Heart right ventricle (tissue), 16 donors: Measurements from ENCODE around the gene HNRNPK. TPM values are rescaled to one million over a fixed set of nuclear protein-coding genes. Genes with fewer than 3 reads are reported as not detected.

Experiments
- ATAC-seq, 8 donors: fragments of 200-7000 bp; cut with Tn5 transposase; one replicate each; pipeline ENCODE4 v1.9.1; 2020; ENCODE audit warnings: mild to moderate bottlenecking in 8 of 8, moderate library complexity in 8 of 8, moderate number of reproducible peaks in 1 of 8
- DNase-seq, 2 donors: peaks; one replicate each; pipeline ENCODE4 v3.0.0-alpha.2; 2020
- H3K27ac ChIP-seq, 10 donors: fragments of 200-600 bp; sonication (generic) in 2 of 10; one replicate each; pipeline versions ENCODE4 v1.5.0 to v1.8.0; 2020 to 2022; ENCODE audit warnings: mild to moderate bottlenecking in 3 of 10
- H3K27me3 ChIP-seq, 7 donors: fragments of 200-600 bp; one replicate each; pipeline ENCODE4 v1.8.0; 2021 to 2022; ENCODE audit warnings: mild to moderate bottlenecking in 2 of 7
- H3K36me3 ChIP-seq, 9 donors: fragments of 200-600 bp; sonication (generic) in 1 of 9; one replicate each; pipeline versions ENCODE4 v1.5.0 to v1.8.0; 2020 to 2022; ENCODE audit warnings: mild to moderate bottlenecking in 2 of 9
- H3K4me1 ChIP-seq, 9 donors: fragments of 200-600 bp; sonication (generic) in 1 of 9; one replicate each; pipeline versions ENCODE4 v1.5.0 to v1.8.0; 2020 to 2022; ENCODE audit warnings: mild to moderate bottlenecking in 4 of 9
- H3K4me3 ChIP-seq, 10 donors: fragments of 200-600 bp; sonication (generic) in 2 of 10; one replicate each; pipeline versions ENCODE4 v1.5.0 to v1.8.0; 2020 to 2022; ENCODE audit warnings: mild to moderate bottlenecking in 7 of 10, moderate library complexity in 2 of 10
- H3K9me3 ChIP-seq, 11 donors: fragments of 200-600 bp in 10 of 11; sonication (generic) in 2 of 11; one replicate each; pipeline versions ENCODE4 v1.5.0 to v1.8.0; 2013 to 2022; ENCODE audit warnings: mild to moderate bottlenecking in 2 of 11, control low read depth in 1 of 11, moderate library complexity in 1 of 11
- CTCF ChIP-seq, 9 donors: fragments of 200-600 bp; sonication (generic) in 2 of 9; IDR thresholded peaks; one replicate each; pipeline versions ENCODE4 v1.5.0 to v1.8.0; 2021 to 2022; ENCODE audit warnings: antibody characterized with exemption in 9 of 9, mild to moderate bottlenecking in 5 of 9, moderate library complexity in 1 of 9
- WGBS, 2 donors: extraction: QIAGEN DNeasy Blood & Tissue Kit; methylation state at CpG; one replicate each; pipeline ENCODE4 v1.1.7; 2013; ENCODE audit warnings: inconsistent platforms in 1 of 2; 5-methylcytosine and 5-hydroxymethylcytosine counted together
- intact Hi-C, 10 donors: fragments of 100-400 bp; cut with DNase I; formaldehyde crosslinking; loops; one replicate each; pipeline versions ENCODE4 v1.11.1 to v1.14.2; 2022
- polyA plus RNA-seq, 2 donors: library from polyadenylated mRNA; stranded (reverse); fragments of 200-250 nt; gene quantifications; one replicate each; pipeline ENCODE4 v1.2.3, GENCODE V29; 2013
- total RNA-seq, 10 donors: library from RNA; stranded (reverse); fragmentation: NEBNext Ultra II Directional in 3 of 10; extraction: Animal tissue kit (Norgen Biotek cat#: 25700) in 3 of 10; gene quantifications; one replicate each; pipeline versions ENCODE4 v1.2.1 to v1.2.4, GENCODE V29; 2021 to 2023
- donor health status: Arrhythmogenic right ventricular cardiomyopathy.
- donor health status: ischemic (EF 13 %, LVEDD 7.1; RV severe dilation, severe dysfunction).
- donor health status: healthy with polysubstance abuse.
- donor health status: DM: no; HTN: yes; CAD: no.
- donor health status: DM: no; HTN: no; CAD: no.
- donor health status: ischemic (EF 25% LVEDD 6.9; RV normal size, moderate dysfunction).
- donor health status: ischemic (EF 25% LVEDD 5.7; RV mildly dilated, moderate dysfunction).
- donor health status: healthy.
- donor health status: DM: yes; HTN: yes; CAD: no.
- donor health status: Ischemic cardiomyopathy.
- donor health status: ischemic (EF 35%, LVEDD 5.7; RV mildly dilated, moderate dysfunction).
- donor health status: nonischemic (EF 11% LVEDD 7.7; RV severe dilation, severe dysfunction).
- donor health status: DM: yes; HTN: yes; CAD: no.
- donor health status: PGD.
- donor health status: ischemic (EF 29% LVEDD 5.4; RV normal size, mild dysfunction).
- donor health status: nonischemic (EF 23%, LVEDD 6.1; RV moderate dilation, normal function).

Gene HNRNPK
- total and polyA plus RNA-seq, 12 donors: 129 to 351 (median 326) TPM

- H3K27me3 ChIP-seq: no peaks in the 10 kb centered on the region
- 1% methylated on average over 49 to 55 of the region's 55 CpGs for WGBS, 2 donors
- H3K36me3 ChIP-seq: peaks cover 0 to 40% (median 35%) of the 10 kb centered on the region in 9 donors
- intact Hi-C loops: loop anchor here in 7 of 10 donors (1.0 to 10.0 kb wide), 6 partner anchors 22 to 196 kb away; partner anchors contain the start of gene KIF27 (in 1 of the 7)
- no peak for TF ChIP-seq CTCF (IDR thresholded peaks at IDR 0.05)
- DNase-seq (peak; percentile 85 to 90), ATAC-seq (peak; percentile 66 to 85 (median 77))
- peaks cover 0 to 61% (median 52%) of the 10 kb centered on the region in 9 donors for H3K4me1 ChIP-seq
- H3K27ac ChIP-seq: peak overlapping the region; percentile 93 to 100 (median 98)
- peak overlapping the region; percentile 69 to 93 (median 83) for H3K4me3 ChIP-seq
- H3K9me3 ChIP-seq: no peaks in the 10 kb centered on the region
Observed at GRCh38 chr9:83978992-83979811, 813 bp downstream of the HNRNPK start.

GRCh38 chr9:83977196-83977595 is 2.8 kb downstream of the HNRNPK start:
- Histone ChIP-seq H3K4me3 (peak overlapping the region in 7 of 10 donors; percentile 69 to 93 (median 81)), H3K9me3 (no peaks in the 10 kb centered on the region), H3K27ac (peak overlapping the region in 1 of 10 donors; percentile 0), H3K36me3 (peaks cover 5 to 60% (median 55%) of the 10 kb centered on the region in 9 donors), H3K4me1 (peaks cover 0 to 70% (median 61%) of the 10 kb centered on the region in 9 donors), H3K27me3 (no peaks in the 10 kb centered on the region)
- 39 to 57% methylated on average over 1 of the region's 1 CpG for WGBS, 2 donors
- no peak for DNase-seq
- intact Hi-C loops: loop anchor here in 5 of 10 donors (5.0 to 10.0 kb wide), 2 partner anchors 195 to 198 kb away; no protein-coding TSS in a partner anchor
- ATAC-seq: no peak
- TF ChIP-seq CTCF (IDR thresholded peaks at IDR 0.05): no peak

DNA sequence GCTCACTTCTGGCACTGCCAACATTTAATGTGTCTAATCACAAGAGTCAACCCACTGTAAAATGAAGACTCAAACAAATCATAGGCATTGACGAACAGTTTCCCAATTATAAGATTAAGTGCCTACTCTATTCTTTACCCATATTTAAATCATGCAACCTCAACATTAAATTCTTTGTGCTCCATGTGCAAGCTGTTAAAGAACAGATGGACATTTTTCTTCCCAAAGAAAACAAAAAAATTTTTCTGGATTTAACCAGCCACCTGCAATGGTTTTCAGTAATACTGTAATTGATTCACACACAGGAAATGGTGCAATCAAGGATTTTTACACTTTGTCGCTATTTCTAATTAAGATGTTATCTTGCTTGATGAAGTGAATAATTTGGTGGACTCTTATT is 3.6 kb downstream of the HNRNPK start:
- peak overlapping the region in 1 of 10 donors; percentile 69 for H3K4me3 ChIP-seq
- no peaks in the 10 kb centered on the region for H3K9me3 ChIP-seq
- peaks cover 10 to 68% (median 63%) of the 10 kb centered on the region in 9 donors for H3K36me3 ChIP-seq
- intact Hi-C loops: loop anchor here in 5 of 10 donors (5.0 to 10.0 kb wide), 2 partner anchors 196 to 198 kb away; no protein-coding TSS in a partner anchor
- no peak overlapping the region for H3K27ac ChIP-seq
- 45 to 54% methylated on average over 2 of the region's 2 CpGs for WGBS, 2 donors
- no peaks in the 10 kb centered on the region for H3K27me3 ChIP-seq
- peaks cover 0 to 67% (median 53%) of the 10 kb centered on the region in 9 donors for H3K4me1 ChIP-seq
- ATAC-seq: no peak
- no peak for DNase-seq
- TF ChIP-seq CTCF (IDR thresholded peaks at IDR 0.05): no peak

GRCh38 chr9:83975300-83975699 is 4.7 kb downstream of the HNRNPK start:
- WGBS, 2 donors: 81 to 82% methylated on average over 12 of the region's 12 CpGs

More at GRCh38 chr9:83975300-83975699, 4.7 kb downstream of the HNRNPK start:
- Histone ChIP-seq H3K4me3 (no peak overlapping the region), H3K4me1 (peaks cover 0 to 67% (median 53%) of the 10 kb centered on the region in 9 donors), H3K36me3 (peaks cover 13 to 79% (median 74%) of the 10 kb centered on the region in 9 donors), H3K9me3 (no peaks in the 10 kb centered on the region), H3K27me3 (no peaks in the 10 kb centered on the region), H3K27ac (no peak overlapping the region)
- ATAC-seq: no peak
- TF ChIP-seq CTCF (IDR thresholded peaks at IDR 0.05): no peak
- DNase-seq: no peak
- intact Hi-C loops: loop anchor here in 5 of 10 donors (5.0 to 10.0 kb wide), 2 partner anchors 197 to 200 kb away; no protein-coding TSS in a partner anchor
